GM03348 (cell line): ENCODE results near the gene PCDH1.
"Not testable (repeated sequence)": the region's sequence is repeated elsewhere in the genome, so short reads cannot be mapped to it uniquely, and the experiment has no call there.

Source experiments
- DNase-seq: peaks from one replicate; pipeline ENCODE4 v3.0.0; 2012; ENCODE audit warnings: low spot score

Gene PCDH1

GRCh38 chr5:141898448-141899049 lies 20.3 kb upstream of the PCDH1 start:
- DNase-seq: no peak

GRCh38 chr5:141897425-141897824 lies 19.2 kb upstream of the PCDH1 start:
- DNase-seq: no peak

- not testable (repeated sequence) for DNase-seq
Observed at GRCh38 chr5:141890429-141890828, 12.2 kb upstream of the PCDH1 start.

GRCh38 chr5:141889282-141889871 lies 11.2 kb upstream of the PCDH1 start:
- peak; percentile 45 for DNase-seq

- DNase-seq: no peak
Observed at GRCh38 chr5:141883892-141884318, 5.7 kb upstream of the PCDH1 start.

GRCh38 chr5:141883184-141883891 lies 5.1 kb upstream of the PCDH1 start:
- peak; percentile 71 for DNase-seq

- no peak for DNase-seq
Observed at GRCh38 chr5:141882594-141883183, 4.5 kb upstream of the PCDH1 start.

- DNase-seq: no peak
Observed at GRCh38 chr5:141881886-141882285, 3.7 kb upstream of the PCDH1 start.

GRCh38 chr5:141880961-141881801 lies 3.0 kb upstream of the PCDH1 start:
- DNase-seq: no peak

GRCh38 chr5:141879941-141880738 lies 1.9 kb upstream of the PCDH1 start:
- DNase-seq: no peak

- no peak for DNase-seq
Observed at GRCh38 chr5:141879426-141879759, 1.2 kb upstream of the PCDH1 start.

GRCh38 chr5:141878711-141879425 lies 658 bp upstream of the PCDH1 start:
- peak; percentile 89 for DNase-seq

GRCh38 chr5:141877356-141878185 lies 639 bp downstream of the PCDH1 start:
- DNase-seq: no peak

- DNase-seq: no peak
Observed at GRCh38 chr5:141876628-141877355, 1.4 kb downstream of the PCDH1 start.

GRCh38 chr5:141875795-141876627 lies 2.2 kb downstream of the PCDH1 start:
- no peak for DNase-seq

- no peak for DNase-seq
Observed at GRCh38 chr5:141875022-141875740, 3.0 kb downstream of the PCDH1 start.

GRCh38 chr5:141874262-141874964 lies 3.8 kb downstream of the PCDH1 start:
- no peak for DNase-seq
